ENCODE results near the gene ADGRB3. TPM values are rescaled to one million over a fixed set of nuclear protein-coding genes. Genes with fewer than 3 reads are reported as not detected.
"Not testable (repeated sequence)": the region's sequence is repeated elsewhere in the genome, so short reads cannot be mapped to it uniquely, and the experiment has no call there.

The ADGRB3 gene
- total RNA-seq, 3 donors from 2014 or later = not detected

- no peaks in the 10 kb centered on the region for H3K36me3 Mint-ChIP-seq (ENCODE audit: insufficient read depth)
- DNase-seq (no peak), ATAC-seq (no peak)
- H3K27me3 Mint-ChIP-seq (ENCODE audit: low read depth) = no peaks in the 10 kb centered on the region
- no peak overlapping the region for H3K4me3 Mint-ChIP-seq
- no peaks in the 10 kb centered on the region for H3K9me3 Mint-ChIP-seq
- no peaks in the 10 kb centered on the region for H3K4me1 Mint-ChIP-seq (ENCODE audit: low read depth)
Observed at GRCh38 chr6:68728159-68728979, 93.3 kb downstream of the ADGRB3 start.

GRCh38 chr6:68729377-68729903, 94.4 kb downstream of the ADGRB3 start:
- ATAC-seq (no peak), DNase-seq (no peak)
- Mint-ChIP-seq H3K36me3 (ENCODE audit: insufficient read depth) (no peaks in the 10 kb centered on the region), H3K4me1 (ENCODE audit: low read depth) (no peaks in the 10 kb centered on the region), H3K4me3 (no peak overlapping the region), H3K27me3 (ENCODE audit: low read depth) (no peaks in the 10 kb centered on the region), H3K9me3 (no peaks in the 10 kb centered on the region)

DNA sequence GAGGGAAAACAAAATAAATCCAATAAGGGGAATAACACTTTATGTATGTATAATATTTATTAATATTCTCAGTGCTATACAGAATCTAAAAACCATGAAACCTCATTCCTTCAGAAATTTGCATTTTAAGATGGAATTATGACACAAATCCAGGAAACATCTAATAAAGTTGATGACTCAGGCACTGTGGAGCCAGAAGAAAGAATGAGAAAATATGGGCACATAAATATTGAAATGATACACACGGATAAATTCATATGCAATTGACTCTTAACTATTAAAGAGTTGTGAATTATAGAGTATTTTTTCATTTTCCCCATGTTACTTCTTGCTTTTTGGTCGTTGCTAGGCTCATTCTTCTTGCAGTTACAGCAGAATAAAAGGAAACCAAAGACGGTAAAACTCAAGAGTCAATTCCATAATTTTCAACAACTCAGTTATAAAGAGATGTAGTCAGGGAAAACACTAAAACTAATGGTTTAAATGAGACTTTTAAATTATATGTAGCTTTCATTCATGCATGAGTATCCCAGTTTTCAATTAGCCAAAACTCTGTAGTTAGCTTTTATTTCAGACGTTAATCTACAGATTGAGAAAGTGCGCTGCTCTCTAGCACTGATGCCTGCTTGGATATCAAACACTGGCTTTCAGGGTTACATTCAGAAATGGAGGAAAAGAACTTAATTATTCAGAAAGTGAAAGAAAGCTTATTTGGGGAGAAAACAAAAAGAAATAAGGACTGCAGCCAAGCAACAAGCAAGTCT, 95.4 kb downstream of the ADGRB3 start:
- H3K4me1 Mint-ChIP-seq (ENCODE audit: low read depth) = no peaks in the 10 kb centered on the region
- no peaks in the 10 kb centered on the region for H3K9me3 Mint-ChIP-seq
- H3K4me3 Mint-ChIP-seq = no peak overlapping the region
- no peaks in the 10 kb centered on the region for H3K27me3 Mint-ChIP-seq (ENCODE audit: low read depth)
- no peak for DNase-seq
- no peaks in the 10 kb centered on the region for H3K36me3 Mint-ChIP-seq (ENCODE audit: insufficient read depth)
- no peak for ATAC-seq

GRCh38 chr6:68732423-68732822, 97.3 kb downstream of the ADGRB3 start:
- no peaks in the 10 kb centered on the region for H3K4me1 Mint-ChIP-seq (ENCODE audit: low read depth)
- H3K9me3 Mint-ChIP-seq = no peaks in the 10 kb centered on the region
- H3K36me3 Mint-ChIP-seq (ENCODE audit: insufficient read depth) = no peaks in the 10 kb centered on the region
- DNase-seq (no peak), ATAC-seq (no peak)
- H3K4me3 Mint-ChIP-seq = no peak overlapping the region
- H3K27me3 Mint-ChIP-seq (ENCODE audit: low read depth) = no peaks in the 10 kb centered on the region

GRCh38 chr6:68735866-68736265, 100.8 kb downstream of the ADGRB3 start:
- Mint-ChIP-seq H3K36me3 (ENCODE audit: insufficient read depth) (no peaks in the 10 kb centered on the region), H3K4me1 (ENCODE audit: low read depth) (peaks cover 6% of the 10 kb centered on the region), H3K9me3 (no peaks in the 10 kb centered on the region), H3K27me3 (ENCODE audit: low read depth) (no peaks in the 10 kb centered on the region), H3K4me3 (no peak overlapping the region)
- ATAC-seq (no peak), DNase-seq (no peak)

- H3K4me3 Mint-ChIP-seq = no peak overlapping the region
- ATAC-seq = no peak
- no peaks in the 10 kb centered on the region for H3K36me3 Mint-ChIP-seq (ENCODE audit: insufficient read depth)
Observed at GRCh38 chr6:68737061-68737460, 102.0 kb downstream of the ADGRB3 start.

DNA sequence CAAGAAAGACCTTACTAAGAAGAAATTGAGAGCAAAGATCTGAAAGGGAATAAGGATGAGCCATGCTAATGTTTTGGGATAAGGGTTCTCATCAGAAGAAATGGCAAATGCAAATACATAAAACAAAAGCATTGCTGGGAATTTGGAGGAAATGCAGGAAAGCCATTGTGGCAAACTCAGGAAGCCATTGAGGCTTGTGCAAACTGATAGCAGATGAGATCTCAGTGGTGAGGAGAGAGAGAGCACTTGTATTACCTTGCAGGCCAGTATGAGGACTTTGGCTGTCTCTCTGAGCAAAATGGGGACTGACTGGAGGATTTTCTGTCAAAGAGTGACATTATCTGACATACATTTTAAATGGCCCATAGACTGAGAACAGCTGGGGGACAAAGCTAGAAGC, 103.0 kb downstream of the ADGRB3 start:
- Mint-ChIP-seq H3K27me3 (ENCODE audit: low read depth) (no peaks in the 10 kb centered on the region), H3K4me1 (ENCODE audit: low read depth) (peaks cover 7% of the 10 kb centered on the region), H3K4me3 (no peak overlapping the region), H3K36me3 (ENCODE audit: insufficient read depth) (no peaks in the 10 kb centered on the region), H3K9me3 (no peaks in the 10 kb centered on the region)
- no peak for ATAC-seq
- DNase-seq = no peak

More at GRCh38 chr6:68737061-68737460, 102.0 kb downstream of the ADGRB3 start:
- no peaks in the 10 kb centered on the region for H3K27me3 Mint-ChIP-seq (ENCODE audit: low read depth)
- H3K9me3 Mint-ChIP-seq = no peaks in the 10 kb centered on the region
- no peak for DNase-seq
- peaks cover 7% of the 10 kb centered on the region for H3K4me1 Mint-ChIP-seq (ENCODE audit: low read depth)

- Mint-ChIP-seq H3K27me3 (ENCODE audit: low read depth) (no peaks in the 10 kb centered on the region), H3K9me3 (no peaks in the 10 kb centered on the region), H3K4me3 (no peak overlapping the region), H3K36me3 (ENCODE audit: insufficient read depth) (no peaks in the 10 kb centered on the region), H3K4me1 (ENCODE audit: low read depth) (peaks cover 7% of the 10 kb centered on the region)
- DNase-seq = no peak
- ATAC-seq = no peak
Observed at GRCh38 chr6:68740828-68741500, 105.9 kb downstream of the ADGRB3 start.

GRCh38 chr6:68741501-68742386, 106.7 kb downstream of the ADGRB3 start:
- Mint-ChIP-seq H3K4me3 (no peak overlapping the region), H3K9me3 (no peaks in the 10 kb centered on the region), H3K4me1 (ENCODE audit: low read depth) (peaks cover 7% of the 10 kb centered on the region), H3K27me3 (ENCODE audit: low read depth) (no peaks in the 10 kb centered on the region), H3K36me3 (ENCODE audit: insufficient read depth) (no peaks in the 10 kb centered on the region)
- no peak for DNase-seq
- ATAC-seq = no peak

DNA sequence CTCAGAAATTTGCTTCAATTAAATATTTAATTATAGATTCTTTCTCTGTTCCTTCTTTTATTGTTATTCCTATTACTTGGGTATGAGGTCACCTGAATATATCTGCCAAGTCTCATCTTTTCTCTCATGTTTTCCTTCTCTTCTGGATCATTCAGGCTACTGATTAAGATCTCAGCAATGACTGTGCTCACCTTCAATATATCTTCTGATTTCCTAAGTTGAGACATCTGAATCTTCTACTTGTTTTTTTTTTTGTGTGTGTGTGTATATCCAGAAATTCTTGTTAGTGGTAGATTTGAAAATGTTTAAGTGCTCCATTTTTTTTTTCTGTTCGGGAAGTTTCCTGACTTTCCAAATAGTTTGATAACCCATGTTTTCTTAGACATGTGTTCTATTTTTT, 108.0 kb downstream of the ADGRB3 start:
- peaks cover 7% of the 10 kb centered on the region for H3K4me1 Mint-ChIP-seq (ENCODE audit: low read depth)
- H3K27me3 Mint-ChIP-seq (ENCODE audit: low read depth) = no peaks in the 10 kb centered on the region
- H3K36me3 Mint-ChIP-seq (ENCODE audit: insufficient read depth) = no peaks in the 10 kb centered on the region
- no peak for DNase-seq
- H3K4me3 Mint-ChIP-seq = no peak overlapping the region
- no peaks in the 10 kb centered on the region for H3K9me3 Mint-ChIP-seq
- ATAC-seq = no peak

GRCh38 chr6:68744376-68744775, 109.3 kb downstream of the ADGRB3 start:
- ATAC-seq = not testable (repeated sequence)

DNA sequence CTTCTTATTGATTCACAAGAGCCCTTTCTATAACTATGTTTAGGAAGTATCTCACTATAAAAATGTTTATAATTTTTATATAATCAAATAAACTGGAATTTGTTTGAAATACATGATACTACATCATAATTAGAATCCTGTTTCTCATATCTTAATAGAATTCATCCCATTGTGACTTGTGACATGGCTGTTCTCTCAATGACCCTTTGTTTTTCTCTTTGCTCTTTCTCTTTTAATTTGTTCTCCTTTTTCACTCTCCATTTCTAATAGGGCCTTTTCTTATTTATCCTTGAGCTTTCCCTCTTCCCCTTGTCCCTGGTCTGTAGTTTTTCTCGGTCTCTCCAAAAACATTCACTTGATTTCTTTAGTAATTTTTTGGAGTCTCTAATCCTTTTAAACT, 111.3 kb downstream of the ADGRB3 start:
- no peaks in the 10 kb centered on the region for H3K9me3 Mint-ChIP-seq
- ATAC-seq (no peak), DNase-seq (no peak)
- no peaks in the 10 kb centered on the region for H3K36me3 Mint-ChIP-seq (ENCODE audit: insufficient read depth)
- no peaks in the 10 kb centered on the region for H3K4me1 Mint-ChIP-seq (ENCODE audit: low read depth)
- H3K27me3 Mint-ChIP-seq (ENCODE audit: low read depth) = no peaks in the 10 kb centered on the region
- H3K4me3 Mint-ChIP-seq = no peak overlapping the region

More at GRCh38 chr6:68744376-68744775, 109.3 kb downstream of the ADGRB3 start:
- not testable (repeated sequence) for H3K36me3 Mint-ChIP-seq (ENCODE audit: insufficient read depth); H3K4me1 Mint-ChIP-seq (ENCODE audit: low read depth); DNase-seq; H3K4me3 Mint-ChIP-seq; H3K27me3 Mint-ChIP-seq (ENCODE audit: low read depth); H3K9me3 Mint-ChIP-seq

- Mint-ChIP-seq H3K9me3 (no peaks in the 10 kb centered on the region), H3K27me3 (ENCODE audit: low read depth) (no peaks in the 10 kb centered on the region), H3K4me1 (ENCODE audit: low read depth) (no peaks in the 10 kb centered on the region), H3K4me3 (no peak overlapping the region), H3K36me3 (ENCODE audit: insufficient read depth) (no peaks in the 10 kb centered on the region)
- no peak for ATAC-seq
- no peak for DNase-seq
Observed at GRCh38 chr6:68747110-68747790, 112.2 kb downstream of the ADGRB3 start.

All from activated T-cell treated with anti-CD3 and anti-CD28 coated beads, Interleukin-2, amount 50 U/mL, for 4 hours (primary cell).